Keratinocyte (primary cell): Measurements from ENCODE around the gene ARHGEF6.

Experiments used
- CTCF ChIP-seq, 3 experiments: IDR thresholded peaks in 1 of 3; conservative IDR thresholded peaks in 1 of 3; optimal IDR thresholded peaks in 1 of 3; 2 replicates in 2 of 3; 3 replicates in 1 of 3; pipeline versions ENCODE3 to v1.5.1; 2011; ENCODE audit warnings: low read length in 3 of 3, mild to moderate bottlenecking in 3 of 3, moderate library complexity in 2 of 3, control low read depth in 1 of 3, inconsistent platforms in 1 of 3; ENCODE audit not compliant: insufficient read depth in 2 of 3; ENCODE audit errors: extremely low read depth in 1 of 3
- EZH2 ChIP-seq: IDR thresholded peaks from one replicate; pipeline ENCODE4 v1.6.1; 2012; ENCODE audit warnings: inconsistent platforms, mild to moderate bottlenecking, low read length, moderate library complexity

GRCh38 chrX:136665258-136665900 is 115.4 kb downstream of the ARHGEF6 start:
- TF ChIP-seq CTCF (optimal IDR thresholded peaks at IDR 0.05 in 1 of 3, IDR thresholded peaks at IDR 0.05 in 1 of 3, conservative IDR thresholded peaks at IDR 0.05 in 1 of 3; ENCODE audit: extremely low read depth in 1 of 3, insufficient read depth in 2 of 3, low read length in 3 of 3) (no peak), EZH2 (no peak)
